Stimulated activated CD8-positive, alpha-beta memory T cell treated with anti-CD3 and anti-CD28 coated beads, Interleukin-4, amount 100 ng/mL, for 4 hours (primary cell): ENCODE results near the gene FHL3.

Experiments used
- DNase-seq, 2 donors: peaks; one replicate each; pipeline ENCODE4 v3.0.0-alpha.2; 2020; ENCODE audit warnings: low read depth in 2 of 2, low spot score in 1 of 2

Gene FHL3

GRCh38 chr1:38005195-38006007 is at the start of gene FHL3:
Gene FHL3, minus strand, starts transcription at chr1:38005514. Its CDS starts 6,102 bp downstream, at chr1:37999412.
- no peak for DNase-seq

- DNase-seq = no peak
These were observed 48.2 kb upstream of the FHL3 start for GRCh38 chr1:38053416-38054091.

- DNase-seq = no peak
These were observed 47.6 kb upstream of the FHL3 start for GRCh38 chr1:38052750-38053415.

GRCh38 chr1:38051079-38051543 is 45.8 kb upstream of the FHL3 start:
- no peak for DNase-seq

- DNase-seq = no peak
These were observed 45.2 kb upstream of the FHL3 start for GRCh38 chr1:38050397-38051078.

- no peak for DNase-seq
These were observed 42.4 kb upstream of the FHL3 start for GRCh38 chr1:38047603-38048141.

- peak; percentile 41 to 71 for DNase-seq
These were observed 41.7 kb upstream of the FHL3 start for GRCh38 chr1:38046884-38047602.

- DNase-seq = no peak
These were observed 41.1 kb upstream of the FHL3 start, which contains the start of gene POU3F1 for GRCh38 chr1:38046333-38046883. Gene POU3F1, minus strand, starts transcription at chr1:38046793. Its CDS starts 50 bp downstream, at chr1:38046743.

- DNase-seq = no peak
These were observed 40.4 kb upstream of the FHL3 start for GRCh38 chr1:38045401-38046332.

- no peak for DNase-seq
These were observed 39.2 kb upstream of the FHL3 start for GRCh38 chr1:38044221-38045215.

GRCh38 chr1:38043036-38043747 is 37.9 kb upstream of the FHL3 start:
- no peak for DNase-seq

- DNase-seq = no peak
These were observed 36.9 kb upstream of the FHL3 start for GRCh38 chr1:38041936-38042834.

- no peak for DNase-seq
These were observed 34.2 kb upstream of the FHL3 start for GRCh38 chr1:38039331-38040088.

- DNase-seq = no peak
These were observed 33.5 kb upstream of the FHL3 start for GRCh38 chr1:38038861-38039260.

- DNase-seq = no peak
These were observed 32.1 kb upstream of the FHL3 start for GRCh38 chr1:38037221-38037939.
